Measurements from ENCODE around the gene LSM12. TPM values are rescaled to one million over a fixed set of nuclear protein-coding genes. Genes with fewer than 3 reads are reported as not detected.
"Not testable (repeated sequence)": the region's sequence is repeated elsewhere in the genome, so short reads cannot be mapped to it uniquely, and the experiment has no call there.

The LSM12 gene
- polyA plus RNA-seq (ENCODE audit: insufficient read length in 3 of 3): 10 to 100 TPM; 40.5 to 44.3 (median 41.0) TPM

DNA sequence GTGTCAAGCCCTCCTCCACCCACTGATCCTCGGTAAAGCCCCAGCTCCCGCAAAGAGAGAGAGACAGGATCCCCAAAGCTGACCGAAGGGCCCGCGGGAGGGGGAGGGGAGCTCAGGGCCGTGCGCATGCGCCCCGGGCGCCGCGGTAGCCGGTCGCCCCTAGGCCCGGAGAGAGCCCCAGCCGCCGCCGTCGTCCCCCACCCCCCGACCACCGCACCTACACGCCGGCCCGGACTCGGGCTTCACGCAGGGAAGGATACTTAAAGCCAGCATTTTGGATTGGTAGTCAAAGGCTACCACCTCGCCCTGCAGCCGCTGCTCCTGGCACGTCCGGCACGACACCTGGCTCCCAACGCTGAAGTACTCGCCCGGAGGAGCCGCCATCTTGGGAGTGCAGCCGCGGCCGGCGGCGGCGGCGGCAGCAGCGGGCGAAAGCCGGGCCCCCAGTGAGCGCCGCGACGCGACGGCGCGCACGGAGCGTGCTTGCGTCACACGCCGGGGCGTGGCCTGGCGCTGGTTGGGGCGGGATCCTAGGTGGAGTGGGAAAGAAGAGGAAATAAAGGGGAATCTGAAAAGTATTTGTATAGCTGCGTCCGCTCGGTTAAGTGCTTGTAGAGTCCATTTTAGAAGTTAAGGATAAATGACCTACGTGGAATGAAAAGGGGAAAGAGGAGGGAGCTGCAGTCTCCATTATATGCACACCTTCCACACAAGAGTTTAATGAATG lies at the start of gene LSM12:
LSM12 (minus strand) TSS at position 468 of the 727 bp plus-strand sequence; CDS start at position 384, 84 bp downstream.
- peak; percentile 75 to 84 (median 83) for DNase-seq (ENCODE audit: low read depth in 3 of 3, low spot score in 2 of 3)

GRCh38 chr17:44115585-44116415 lies 49.3 kb upstream of the LSM12 start:
- no peak for DNase-seq (ENCODE audit: low read depth in 3 of 3, low spot score in 2 of 3)

GRCh38 chr17:44113868-44114840 lies 47.7 kb upstream of the LSM12 start:
- no peak for DNase-seq (ENCODE audit: low read depth in 3 of 3, low spot score in 2 of 3)

- no peak for DNase-seq (ENCODE audit: low read depth in 3 of 3, low spot score in 2 of 3)
These were observed 46.9 kb upstream of the LSM12 start for GRCh38 chr17:44113382-44113781.

DNA sequence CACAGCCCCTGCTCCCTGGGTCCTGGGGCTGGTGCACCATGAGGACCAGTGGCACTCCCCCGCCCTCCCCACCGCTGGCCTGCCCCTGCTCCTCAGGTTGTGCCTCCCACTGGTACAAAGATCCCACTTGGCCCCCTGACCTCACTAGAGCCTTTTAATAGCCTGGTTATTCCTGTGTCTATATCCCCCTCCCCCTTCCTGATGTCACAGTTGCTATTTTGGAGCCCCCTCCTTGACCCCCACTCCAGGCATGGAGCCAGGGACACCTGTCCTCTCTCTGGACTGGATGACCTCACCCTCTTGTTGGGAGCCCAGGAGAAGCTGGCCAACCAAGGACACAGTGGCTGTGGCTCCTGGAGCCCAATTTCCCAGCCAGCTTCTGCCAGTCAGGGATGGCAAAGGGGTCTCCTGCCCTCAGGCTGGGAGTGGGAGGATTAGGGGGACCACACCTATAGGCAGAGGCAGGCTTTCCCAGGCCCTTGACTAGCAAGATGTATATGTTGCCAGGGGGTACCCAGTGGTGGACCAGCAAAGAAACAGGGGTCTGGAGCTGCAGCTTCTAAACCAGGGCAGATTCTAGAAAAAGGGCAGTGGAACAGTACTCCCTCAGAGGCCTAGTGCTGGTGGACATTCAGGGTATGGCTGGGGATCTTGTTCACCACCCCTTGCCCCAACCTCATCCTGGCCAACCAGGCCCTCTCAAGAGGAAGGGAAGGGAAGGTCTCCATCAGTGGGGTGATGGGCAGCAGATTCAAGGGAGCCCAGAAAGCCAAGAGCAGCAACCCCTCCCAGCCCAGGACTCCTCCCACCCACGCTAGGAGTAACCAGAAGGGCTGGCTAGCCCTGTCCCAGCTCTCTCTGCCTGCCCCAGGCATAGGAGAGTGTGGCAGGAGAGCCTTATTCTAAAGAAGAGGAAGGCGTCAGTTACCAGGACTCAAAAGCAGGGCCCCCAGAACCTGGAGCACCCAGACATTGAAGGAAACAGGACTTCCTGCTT lies 46.1 kb upstream of the LSM12 start:
- DNase-seq (ENCODE audit: low read depth in 3 of 3, low spot score in 2 of 3): no peak

DNA sequence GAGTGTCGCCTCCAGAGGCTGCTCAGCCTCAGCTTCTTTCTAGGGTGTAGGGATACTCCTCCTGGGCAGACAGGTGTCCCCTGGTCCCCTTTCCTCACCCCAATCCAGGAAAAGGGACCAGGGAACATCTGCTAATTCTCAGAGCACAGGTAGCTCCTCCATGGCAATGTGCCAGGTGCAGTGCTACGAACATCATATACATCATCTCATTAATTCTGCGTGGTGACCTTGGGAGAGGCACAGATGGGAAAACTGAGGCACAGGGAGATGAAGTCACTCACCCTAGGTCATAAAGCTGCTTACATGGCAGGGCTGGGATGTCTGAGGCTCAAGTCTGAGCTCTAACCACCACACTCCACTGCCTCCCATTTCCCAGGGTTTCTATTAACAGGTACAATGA lies 45.3 kb upstream of the LSM12 start:
- DNase-seq (ENCODE audit: low read depth in 3 of 3, low spot score in 2 of 3): no peak

DNA sequence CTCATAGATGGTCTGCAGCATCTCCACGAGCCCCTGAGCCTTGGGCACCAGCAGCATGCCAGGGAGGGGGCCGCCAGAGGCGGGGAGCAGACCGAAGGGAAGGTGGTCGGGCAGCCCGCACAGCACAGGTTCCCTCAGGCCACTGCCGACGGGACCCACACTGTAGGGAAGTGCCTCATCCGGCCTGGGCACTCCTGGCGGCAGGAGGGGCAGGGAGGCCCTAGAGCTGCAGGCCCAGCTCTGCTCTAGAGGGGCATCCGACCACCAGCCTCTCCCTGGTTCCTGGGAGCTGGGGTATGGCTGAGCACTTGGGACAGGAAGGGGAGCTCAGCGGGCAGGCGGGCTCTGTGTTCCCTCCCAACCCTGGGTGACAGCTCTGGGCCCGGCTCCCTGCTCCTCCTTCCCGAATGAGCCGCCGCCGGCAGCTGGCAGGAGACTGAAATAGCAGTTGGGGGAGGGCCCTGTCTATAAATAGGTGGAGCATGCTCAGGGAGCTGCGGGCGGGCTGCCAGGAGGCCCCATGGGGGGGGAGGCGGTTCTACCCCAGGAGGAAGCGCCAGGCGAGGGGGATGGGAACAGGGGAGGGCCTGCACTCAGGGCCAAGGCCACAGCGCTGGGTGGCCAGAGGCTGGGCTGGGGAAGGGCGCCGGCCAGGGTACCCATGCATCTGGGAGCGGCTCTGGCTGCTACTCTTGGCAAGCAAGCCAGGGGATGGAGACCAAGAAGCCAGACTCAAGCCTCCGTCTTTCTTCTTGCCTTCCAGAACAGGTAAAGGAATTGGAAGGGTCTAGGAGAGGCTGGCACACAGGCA lies 44.6 kb upstream of the LSM12 start:
- peak; percentile 65 to 79 (median 77) for DNase-seq (ENCODE audit: low read depth in 3 of 3, low spot score in 2 of 3)

GRCh38 chr17:44110011-44110686 lies 43.7 kb upstream of the LSM12 start:
- DNase-seq (ENCODE audit: low read depth in 3 of 3, low spot score in 2 of 3): no peak

GRCh38 chr17:44109312-44109630 lies 42.8 kb upstream of the LSM12 start:
- DNase-seq (ENCODE audit: low read depth in 3 of 3, low spot score in 2 of 3): no peak

- no peak for DNase-seq (ENCODE audit: low read depth in 3 of 3, low spot score in 2 of 3)
These were observed 42.2 kb upstream of the LSM12 start for GRCh38 chr17:44108440-44109311.

DNA sequence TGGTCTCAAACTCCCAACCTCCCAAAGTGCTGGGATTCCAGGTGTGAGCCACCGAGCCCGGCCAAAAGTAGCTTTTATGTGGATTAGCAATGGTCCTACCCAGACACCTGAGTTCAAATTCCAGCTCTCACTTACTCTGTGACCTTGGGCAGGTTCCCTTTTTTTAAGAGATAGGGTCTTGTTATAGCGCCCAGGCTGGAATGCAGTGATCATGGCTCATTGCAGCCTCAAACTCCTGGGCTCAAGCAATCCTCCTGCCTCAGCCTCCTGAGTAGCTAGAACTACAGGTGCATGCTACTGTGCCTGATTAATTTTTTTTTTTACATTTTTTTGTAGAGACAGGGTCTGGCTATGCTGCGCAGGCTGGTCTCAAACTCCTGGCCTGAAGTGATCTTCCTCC lies 40.3 kb upstream of the LSM12 start:
- no peak for DNase-seq (ENCODE audit: low read depth in 3 of 3, low spot score in 2 of 3)

- no peak for DNase-seq (ENCODE audit: low read depth in 3 of 3, low spot score in 2 of 3)
These were observed 39.5 kb upstream of the LSM12 start for GRCh38 chr17:44105941-44106340.

DNA sequence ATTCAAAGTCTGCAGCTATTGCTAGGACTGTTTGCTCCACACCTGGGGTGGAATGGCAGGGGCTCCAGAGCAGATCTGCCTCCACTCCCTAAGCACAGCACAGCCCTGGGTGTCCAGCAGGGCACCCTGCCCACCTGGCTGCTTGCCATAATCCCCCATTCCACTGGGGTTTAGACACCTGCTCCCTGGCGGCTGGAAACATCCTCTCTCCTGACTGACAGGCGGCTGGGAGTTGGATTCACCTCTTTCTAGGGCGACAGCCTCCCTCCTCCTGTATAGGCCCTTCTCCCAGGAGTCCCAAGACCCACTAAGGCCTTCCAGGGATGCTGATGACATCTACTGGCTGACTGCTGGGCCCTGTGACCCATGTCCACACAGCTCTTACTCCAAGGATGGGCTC lies 39.0 kb upstream of the LSM12 start:
- DNase-seq (ENCODE audit: low read depth in 3 of 3, low spot score in 2 of 3): no peak

- no peak for DNase-seq (ENCODE audit: low read depth in 3 of 3, low spot score in 2 of 3)
These were observed 36.6 kb upstream of the LSM12 start for GRCh38 chr17:44102849-44103622.

DNA sequence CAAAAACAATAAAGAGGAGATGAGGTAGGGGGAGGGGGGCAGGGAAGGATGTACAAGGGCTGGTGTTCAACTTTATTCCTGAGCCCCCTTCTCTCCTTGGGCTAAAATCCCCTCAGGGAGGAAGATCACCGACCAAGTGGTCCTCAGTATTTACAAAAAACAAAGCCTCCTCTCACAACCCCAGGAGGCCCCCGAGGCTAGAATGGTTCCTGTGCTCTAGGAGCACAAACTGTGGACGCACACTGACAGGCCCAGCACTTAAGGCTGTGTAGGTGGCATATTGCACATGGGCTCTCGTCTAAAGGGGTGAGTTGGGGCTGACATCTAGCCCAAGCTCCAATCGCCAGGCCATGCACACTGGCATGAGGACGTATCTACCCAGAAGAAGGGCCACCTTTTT lies 35.4 kb upstream of the LSM12 start:
- not testable (repeated sequence) for DNase-seq (ENCODE audit: low read depth in 3 of 3, low spot score in 2 of 3)

DNA sequence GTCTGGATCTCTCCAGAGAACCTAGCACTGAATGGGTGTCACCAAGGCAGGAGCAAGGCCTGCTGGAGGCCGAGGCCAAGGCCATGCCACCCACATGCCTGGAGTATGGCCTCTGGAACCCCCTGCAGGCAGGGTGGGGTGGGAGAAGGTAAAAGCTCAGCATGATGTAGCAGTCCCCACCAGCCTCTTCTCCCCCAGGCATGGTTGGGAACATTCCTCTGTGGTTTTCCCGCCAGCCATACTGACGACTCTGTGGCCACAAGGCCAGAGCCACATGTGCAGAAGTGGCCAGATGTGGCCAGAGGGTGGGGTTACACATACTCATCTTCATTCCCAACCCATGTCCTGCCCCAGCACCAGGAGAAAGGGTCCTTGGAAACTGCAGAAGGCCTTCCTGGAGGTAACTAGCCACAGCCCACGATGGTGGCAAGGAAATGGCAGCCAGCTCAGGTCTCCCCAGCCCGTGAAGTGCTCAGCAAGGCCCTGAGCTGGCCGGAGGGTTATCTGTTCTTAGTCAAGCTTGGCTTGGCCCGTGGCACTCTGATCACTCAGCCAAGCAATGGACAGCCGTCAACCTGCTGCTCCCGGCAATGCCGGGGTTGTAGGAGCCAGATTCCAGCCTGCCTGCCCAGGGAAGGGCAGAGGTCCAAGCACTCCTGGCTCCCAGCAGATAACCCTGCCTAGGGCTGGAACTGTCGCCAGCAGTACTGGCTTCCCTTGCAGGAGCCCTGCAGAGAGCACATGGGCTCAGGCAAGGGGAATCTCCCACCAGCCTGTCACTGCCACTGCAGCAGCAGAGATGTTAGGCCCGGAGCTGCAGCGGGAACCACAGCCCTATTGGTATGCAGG lies 30.9 kb upstream of the LSM12 start:
- no peak for DNase-seq (ENCODE audit: low read depth in 3 of 3, low spot score in 2 of 3)

Measured in right renal cortex interstitium (tissue), 3 donors.